Activated CD8-positive, alpha-beta memory T cell treated with anti-CD3 and anti-CD28 coated beads for 24 hours (primary cell): ENCODE data around the gene AADACL4.

ENCODE experiments used
- DNase-seq: peaks from one replicate; pipeline ENCODE4 v3.0.0-alpha.2; 2020

The AADACL4 gene

GRCh38 chr1:12714710-12715475 is 71.0 kb downstream of the AADACL4 start:
- DNase-seq = no peak

DNA sequence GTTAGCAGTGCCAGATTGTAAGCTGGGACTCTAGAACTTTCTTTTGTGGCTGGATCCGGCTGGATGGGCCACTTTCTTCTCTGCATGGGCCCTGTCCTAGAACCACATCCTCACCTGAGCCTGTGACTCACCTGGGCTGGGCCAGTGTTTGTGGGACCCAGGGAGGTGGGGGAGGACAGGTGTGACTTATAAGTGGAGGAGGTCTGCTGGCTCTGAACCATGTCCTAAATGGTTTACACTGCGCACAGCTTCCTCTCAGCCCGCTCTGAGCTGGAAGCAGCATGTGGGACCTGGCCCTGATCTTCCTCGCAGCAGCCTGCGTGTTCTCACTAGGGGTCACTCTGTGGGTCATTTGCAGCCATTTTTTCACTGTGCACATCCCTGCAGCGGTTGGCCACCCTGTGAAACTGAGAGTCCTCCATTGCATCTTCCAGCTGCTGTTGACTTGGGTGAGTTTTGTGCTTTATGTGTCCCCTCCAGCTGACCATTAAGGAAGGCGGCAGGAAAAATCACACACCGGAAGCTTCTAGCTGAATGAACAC is 72.1 kb downstream of the AADACL4 start, which contains the start of gene AADACL3:
Gene AADACL3, plus strand, starts transcription at position 215 of the 542 bp plus-strand sequence. Its CDS starts 67 bp downstream, at position 282.
- no peak for DNase-seq
